Naive thymus-derived CD4-positive, alpha-beta T cell (primary cell): Measurements from ENCODE around the gene MAMLD1. TPM values are rescaled to one million over a fixed set of nuclear protein-coding genes. Genes with fewer than 3 reads are reported as not detected.

Source experiments
- ATAC-seq: fragments of 150-1000 bp; cut with Tn5 transposase; 2 replicates; pipeline ENCODE4 v1.10.0; 2021; ENCODE audit warnings: mild to moderate bottlenecking, moderate library complexity
- CTCF ChIA-PET: fragments of 350-600 bp; sonication (Branson Sonifier 250); formaldehyde crosslinking; loops from one replicate; lab custom pipeline; 2021; ENCODE audit warnings: antibody characterized with exemption; lab: Charles Lee
- POLR2A ChIA-PET: fragments of 350-600 bp; sonication (Branson Sonifier 250); formaldehyde crosslinking; loops from one replicate; lab custom pipeline; 2021; ENCODE audit warnings: antibody characterized with exemption, inconsistent platforms; lab: Charles Lee
- DNase-seq, 9 donors: peaks; one replicate each; pipeline versions ENCODE4 v3.0.0 to v3.0.0-alpha.2; 2020 to 2022; ENCODE audit warnings: mixed read lengths in 1 of 9
- H3K27ac ChIP-seq: one replicate; pipeline ENCODE4 v1.7.0; 2013; ENCODE audit warnings: mild to moderate bottlenecking, low read depth, low read length, moderate library complexity
- H3K27me3 ChIP-seq, 2 donors: one replicate each; pipeline ENCODE4 v1.7.0; 2013; ENCODE audit warnings: low read length in 2 of 2, mild to moderate bottlenecking in 2 of 2, moderate library complexity in 2 of 2; ENCODE audit not compliant: control insufficient read depth in 2 of 2, insufficient read depth in 2 of 2
- H3K36me3 ChIP-seq, 3 experiments: 1 replicate in 2 of 3; 2 replicates in 1 of 3; pipeline ENCODE4 v1.7.0; 2013; ENCODE audit warnings: low read length in 3 of 3, mild to moderate bottlenecking in 3 of 3, moderate library complexity in 1 of 3; ENCODE audit not compliant: insufficient read depth in 3 of 3, control insufficient read depth in 2 of 3
- H3K4me1 ChIP-seq, 2 donors: one replicate each; pipeline ENCODE4 v1.7.0; 2013; ENCODE audit warnings: low read length in 2 of 2, mild to moderate bottlenecking in 2 of 2, moderate library complexity in 1 of 2; ENCODE audit not compliant: control insufficient read depth in 2 of 2, insufficient read depth in 2 of 2
- H3K4me3 ChIP-seq: 2 replicates; pipeline ENCODE4 v1.7.0; 2013; ENCODE audit warnings: mild to moderate bottlenecking, low read length
- H3K9me3 ChIP-seq, 3 experiments: 1 replicate in 2 of 3; 2 replicates in 1 of 3; pipeline ENCODE4 v1.7.0; 2013; ENCODE audit warnings: low read length in 3 of 3; ENCODE audit not compliant: control insufficient read depth in 2 of 3
- H3K27ac Mint-ChIP-seq, 9 donors: one replicate each; pipeline ENCODE4 v1.8.0; 2020 to 2022; ENCODE audit warnings: mixed read lengths in 9 of 9, mild to moderate bottlenecking in 8 of 9, moderate library complexity in 5 of 9, inconsistent platforms in 2 of 9
- H3K27me3 Mint-ChIP-seq, 5 donors: one replicate each; pipeline ENCODE4 v1.8.0; 2021 to 2022; ENCODE audit warnings: mixed read lengths in 5 of 5, mild to moderate bottlenecking in 1 of 5
- H3K36me3 Mint-ChIP-seq, 5 donors: one replicate each; pipeline ENCODE4 v1.8.0; 2020 to 2022; ENCODE audit warnings: mixed read lengths in 5 of 5, mild to moderate bottlenecking in 3 of 5, inconsistent platforms in 1 of 5
- H3K4me1 Mint-ChIP-seq, 7 donors: one replicate each; pipeline ENCODE4 v1.8.0; 2020 to 2022; ENCODE audit warnings: mixed read lengths in 7 of 7, mild to moderate bottlenecking in 3 of 7, inconsistent platforms in 1 of 7
- H3K4me3 Mint-ChIP-seq, 10 donors: one replicate each; pipeline ENCODE4 v1.8.0; 2020 to 2022; ENCODE audit warnings: mild to moderate bottlenecking in 10 of 10, mixed read lengths in 10 of 10, moderate library complexity in 6 of 10, inconsistent platforms in 2 of 10
- H3K9me3 Mint-ChIP-seq, 11 donors: one replicate each; pipeline ENCODE4 v1.8.0; 2020 to 2022; ENCODE audit warnings: mixed read lengths in 11 of 11, mild to moderate bottlenecking in 4 of 11, inconsistent platforms in 1 of 11, moderate library complexity in 1 of 11
- intact Hi-C, 2 donors: fragments of 100-400 bp; cut with micrococcal nuclease; formaldehyde crosslinking; loops; one replicate each; pipeline ENCODE4 v1.15.1; 2023
- polyA plus RNA-seq, 2 donors: library from polyadenylated mRNA; unstranded; fragments of 300-500 nt; fragmentation: Illumina TruSeq; gene quantifications; one replicate each; pipeline ENCODE4 v1.2.3, GENCODE V29; 2021
- total RNA-seq, 6 experiments: library from RNA in 5 of 6; stranded (reverse) in 5 of 6; gene quantifications; 1 replicate in 5 of 6; 2 replicates in 1 of 6; pipeline ENCODE4 v1.2.3 and lab custom pipeline; 2021 to 2026

The MAMLD1 gene
- total and polyA plus RNA-seq, 7 experiments from 2014 or later = 0.13 to 8.9 (median 0.36) TPM; not detected in 1

GRCh38 chrX:150464001-150464400 lies 100.9 kb downstream of the MAMLD1 start:
- no peak overlapping the region for H3K4me3 ChIP-seq
- POLR2A ChIA-PET = no interaction called here
- peaks cover 0 to 5% of the 10 kb centered on the region in 2 donors for H3K4me1 ChIP-seq
- Mint-ChIP-seq H3K27me3 (no peaks in the 10 kb centered on the region), H3K9me3 (peaks cover 0 to 4% (median 0%) of the 10 kb centered on the region in 11 donors), H3K4me1 (peaks cover 6 to 9% (median 8%) of the 10 kb centered on the region in 7 donors), H3K4me3 (no peak overlapping the region), H3K27ac (no peak overlapping the region), H3K36me3 (peaks cover 0 to 17% (median 0%) of the 10 kb centered on the region in 5 donors)
- DNase-seq (no peak), ATAC-seq (no peak)
- no peaks in the 10 kb centered on the region for H3K27me3 ChIP-seq
- no peaks in the 10 kb centered on the region for H3K36me3 ChIP-seq
- H3K27ac ChIP-seq = no peak overlapping the region
- intact Hi-C loops = no loop called here
- CTCF ChIA-PET = no interaction called here
- H3K9me3 ChIP-seq = no peaks in the 10 kb centered on the region

- Mint-ChIP-seq H3K4me1 (peaks cover 0 to 5% (median 0%) of the 10 kb centered on the region in 7 donors), H3K36me3 (peaks cover 0 to 13% (median 0%) of the 10 kb centered on the region in 5 donors), H3K27me3 (no peaks in the 10 kb centered on the region), H3K27ac (peak overlapping the region in 1 of 9 donors; percentile 46), H3K9me3 (peaks cover 0 to 4% (median 0%) of the 10 kb centered on the region in 11 donors), H3K4me3 (no peak overlapping the region)
- Histone ChIP-seq H3K4me1 (no peaks in the 10 kb centered on the region), H3K4me3 (no peak overlapping the region), H3K9me3 (no peaks in the 10 kb centered on the region), H3K27me3 (no peaks in the 10 kb centered on the region), H3K27ac (no peak overlapping the region), H3K36me3 (no peaks in the 10 kb centered on the region)
- ChIA-PET POLR2A (no interaction called here), CTCF (no interaction called here)
- ATAC-seq (no peak), DNase-seq (no peak)
- intact Hi-C loops = no loop called here
Measured at GRCh38 chrX:150465326-150465725, 102.2 kb downstream of the MAMLD1 start.

- H3K4me3 Mint-ChIP-seq = no peak overlapping the region
- ATAC-seq (no peak), DNase-seq (no peak)
- Histone ChIP-seq H3K4me1 (no peaks in the 10 kb centered on the region), H3K27ac (no peak overlapping the region), H3K36me3 (no peaks in the 10 kb centered on the region), H3K4me3 (no peak overlapping the region), H3K27me3 (no peaks in the 10 kb centered on the region), H3K9me3 (no peaks in the 10 kb centered on the region)
- no peaks in the 10 kb centered on the region for H3K27me3 Mint-ChIP-seq
- intact Hi-C loops = no loop called here
- H3K4me1 Mint-ChIP-seq = peaks cover 0 to 5% (median 0%) of the 10 kb centered on the region in 7 donors
- H3K27ac Mint-ChIP-seq = peak overlapping the region in 1 of 9 donors; percentile 46
- H3K9me3 Mint-ChIP-seq = peaks cover 0 to 4% (median 0%) of the 10 kb centered on the region in 11 donors
- ChIA-PET CTCF (no interaction called here), POLR2A (no interaction called here)
- H3K36me3 Mint-ChIP-seq = peaks cover 0 to 13% (median 0%) of the 10 kb centered on the region in 5 donors
Measured at GRCh38 chrX:150465881-150466775, 103.0 kb downstream of the MAMLD1 start.

- ATAC-seq (no peak), DNase-seq (no peak)
- Histone ChIP-seq H3K36me3 (no peaks in the 10 kb centered on the region), H3K27me3 (no peaks in the 10 kb centered on the region), H3K4me3 (no peak overlapping the region), H3K27ac (no peak overlapping the region), H3K4me1 (peaks cover 0 to under 1% of the 10 kb centered on the region in 2 donors), H3K9me3 (no peaks in the 10 kb centered on the region)
- Mint-ChIP-seq H3K27me3 (no peaks in the 10 kb centered on the region), H3K36me3 (peaks cover 0 to 16% (median 0%) of the 10 kb centered on the region in 5 donors), H3K9me3 (peaks cover 0 to 2% (median 0%) of the 10 kb centered on the region in 11 donors), H3K4me3 (no peak overlapping the region), H3K27ac (no peak overlapping the region), H3K4me1 (peaks cover under 1 to 15% (median 3%) of the 10 kb centered on the region in 7 donors)
- intact Hi-C loops = no loop called here
- ChIA-PET CTCF (no interaction called here), POLR2A (no interaction called here)
Measured at GRCh38 chrX:150472306-150472705, 109.2 kb downstream of the MAMLD1 start.

GRCh38 chrX:150473371-150473770 lies 110.3 kb downstream of the MAMLD1 start:
- H3K4me1 Mint-ChIP-seq = peaks cover 6 to 24% (median 13%) of the 10 kb centered on the region in 7 donors
- ChIA-PET POLR2A (no interaction called here), CTCF (no interaction called here)
- no peak overlapping the region for H3K27ac Mint-ChIP-seq
- DNase-seq (no peak), ATAC-seq (no peak)
- Histone ChIP-seq H3K4me1 (peaks cover 0 to 9% of the 10 kb centered on the region in 2 donors), H3K9me3 (no peaks in the 10 kb centered on the region), H3K27me3 (no peaks in the 10 kb centered on the region), H3K4me3 (no peak overlapping the region), H3K27ac (no peak overlapping the region), H3K36me3 (no peaks in the 10 kb centered on the region)
- intact Hi-C loops = no loop called here
- peaks cover 0 to 2% (median 0%) of the 10 kb centered on the region in 11 donors for H3K9me3 Mint-ChIP-seq
- H3K4me3 Mint-ChIP-seq = no peak overlapping the region
- H3K27me3 Mint-ChIP-seq = no peaks in the 10 kb centered on the region
- H3K36me3 Mint-ChIP-seq = peaks cover 0 to 16% (median 0%) of the 10 kb centered on the region in 5 donors

- H3K27me3 ChIP-seq = no peaks in the 10 kb centered on the region
Measured at GRCh38 chrX:150475461-150475860, 112.3 kb downstream of the MAMLD1 start.

More at GRCh38 chrX:150475461-150475860, 112.3 kb downstream of the MAMLD1 start:
- intact Hi-C loops = loop anchor here in 1 of 2 donors (5.0 kb wide), 1 partner anchor 72 kb away; no protein-coding TSS in a partner anchor
- DNase-seq (no peak), ATAC-seq (no peak)
- peaks cover 0 to 2% (median 0%) of the 10 kb centered on the region in 11 donors for H3K9me3 Mint-ChIP-seq
- no peaks in the 10 kb centered on the region for H3K36me3 ChIP-seq
- H3K9me3 ChIP-seq = no peaks in the 10 kb centered on the region
- ChIA-PET CTCF (no interaction called here), POLR2A (no interaction called here)
- H3K4me3 Mint-ChIP-seq = no peak overlapping the region
- H3K27me3 Mint-ChIP-seq = no peaks in the 10 kb centered on the region
- H3K4me1 Mint-ChIP-seq = peaks cover 6 to 43% (median 34%) of the 10 kb centered on the region in 7 donors
- no peak overlapping the region for H3K27ac ChIP-seq
- no peak overlapping the region for H3K4me3 ChIP-seq
- no peak overlapping the region for H3K27ac Mint-ChIP-seq
- H3K4me1 ChIP-seq = peaks cover 3 to 14% of the 10 kb centered on the region in 2 donors
- peaks cover 0 to 17% (median 0%) of the 10 kb centered on the region in 5 donors for H3K36me3 Mint-ChIP-seq
